LoVo (cell line): ENCODE data around the gene CSNK1A1.
"Not testable (repeated sequence)": the region's sequence is repeated elsewhere in the genome, so short reads cannot be mapped to it uniquely, and the experiment has no call there.

Source experiments
- DNase-seq: peaks from one replicate; pipeline ENCODE4 v3.0.0-alpha.2; 2016; ENCODE audit warnings: low spot score

CSNK1A1 gene

GRCh38 chr5:149551227-149552037 lies at the start of gene CSNK1A1:
Gene CSNK1A1, minus strand, starts transcription at chr5:149551439. Its CDS starts 475 bp downstream, at chr5:149550964.
- DNase-seq: peak; percentile 100

- no peak for DNase-seq
These were observed 49.7 kb upstream of the CSNK1A1 start for GRCh38 chr5:149600932-149601331.

GRCh38 chr5:149599375-149599774 lies 48.1 kb upstream of the CSNK1A1 start:
- DNase-seq: no peak

GRCh38 chr5:149598966-149599365 lies 47.7 kb upstream of the CSNK1A1 start:
- no peak for DNase-seq

- DNase-seq: not testable (repeated sequence)
These were observed 47.0 kb upstream of the CSNK1A1 start for GRCh38 chr5:149598234-149598633.

- no peak for DNase-seq
These were observed 46.4 kb upstream of the CSNK1A1 start for GRCh38 chr5:149597618-149598017.

GRCh38 chr5:149596712-149597111 lies 45.5 kb upstream of the CSNK1A1 start:
- DNase-seq: no peak

- not testable (repeated sequence) for DNase-seq
These were observed 43.9 kb upstream of the CSNK1A1 start for GRCh38 chr5:149595105-149595504.

- DNase-seq: no peak
These were observed 43.1 kb upstream of the CSNK1A1 start for GRCh38 chr5:149594206-149594895.

- no peak for DNase-seq
These were observed 42.1 kb upstream of the CSNK1A1 start for GRCh38 chr5:149593370-149593769.

- no peak for DNase-seq
These were observed 37.7 kb upstream of the CSNK1A1 start for GRCh38 chr5:149588936-149589335.

GRCh38 chr5:149586708-149587318 lies 35.6 kb upstream of the CSNK1A1 start:
- no peak for DNase-seq

GRCh38 chr5:149585910-149586309 lies 34.7 kb upstream of the CSNK1A1 start:
- DNase-seq: no peak

GRCh38 chr5:149584121-149584520 lies 32.9 kb upstream of the CSNK1A1 start:
- no peak for DNase-seq

GRCh38 chr5:149583394-149583793 lies 32.2 kb upstream of the CSNK1A1 start:
- DNase-seq: no peak

- DNase-seq: no peak
These were observed 30.9 kb upstream of the CSNK1A1 start for GRCh38 chr5:149581931-149582768.

- peak; percentile 83 for DNase-seq
These were observed 30.1 kb upstream of the CSNK1A1 start, which contains the start of gene ARHGEF37 for GRCh38 chr5:149581192-149581861. Gene ARHGEF37, plus strand, starts transcription at chr5:149581498. Its CDS starts 16,272 bp downstream, at chr5:149597770.

GRCh38 chr5:149580808-149581191 lies 29.6 kb upstream of the CSNK1A1 start:
- DNase-seq: no peak

GRCh38 chr5:149578896-149579295 lies 27.7 kb upstream of the CSNK1A1 start:
- no peak for DNase-seq

- DNase-seq: no peak
These were observed 24.8 kb upstream of the CSNK1A1 start for GRCh38 chr5:149576021-149576420.

GRCh38 chr5:149575131-149575530 lies 23.9 kb upstream of the CSNK1A1 start:
- no peak for DNase-seq
